A549 (cell line): ENCODE measurements around the gene PNKP.

Experiments used
- BHLHE40 ChIP-seq: IDR thresholded peaks from 2 replicates; pipeline ENCODE4 v1.6.1; 2012; ENCODE audit warnings: low read depth, low read length, inconsistent platforms
- CEBPB ChIP-seq, 2 experiments: fragments of >200 bp in 1 of 2; sonication (Bioruptor Twin) in 1 of 2; formaldehyde crosslinking in 1 of 2; IDR thresholded peaks; 2 replicates each; pipeline ENCODE4 v1.6.1; 2012 to 2016
- POLR2AphosphoS2 ChIP-seq: conservative IDR thresholded peaks from 2 replicates; pipeline ENCODE4 v1.6.1; 2012; ENCODE audit warnings: low read length, improper control_type of control experiment, inconsistent platforms
- RNF2 ChIP-seq: fragments of 200-600 bp; sonication (generic); IDR thresholded peaks from 2 replicates; pipeline ENCODE4 v1.6.1; 2016; ENCODE audit warnings: low read depth, mild to moderate bottlenecking, antibody characterized with exemption, moderate library complexity, borderline replicate concordance
- TF ChIP-seq, protein P1 (sequence below): fragments of >200 bp; sonication (Bioruptor Twin); formaldehyde crosslinking; IDR thresholded peaks from 3 replicates; pipeline ENCODE4 v1.5.1; 2016
- TF ChIP-seq, protein P2 (sequence below): fragments of 450-650 bp; IDR thresholded peaks from 2 replicates; pipeline ENCODE4 v1.6.1; 2014; ENCODE audit warnings: antibody characterized with exemption

DNA sequence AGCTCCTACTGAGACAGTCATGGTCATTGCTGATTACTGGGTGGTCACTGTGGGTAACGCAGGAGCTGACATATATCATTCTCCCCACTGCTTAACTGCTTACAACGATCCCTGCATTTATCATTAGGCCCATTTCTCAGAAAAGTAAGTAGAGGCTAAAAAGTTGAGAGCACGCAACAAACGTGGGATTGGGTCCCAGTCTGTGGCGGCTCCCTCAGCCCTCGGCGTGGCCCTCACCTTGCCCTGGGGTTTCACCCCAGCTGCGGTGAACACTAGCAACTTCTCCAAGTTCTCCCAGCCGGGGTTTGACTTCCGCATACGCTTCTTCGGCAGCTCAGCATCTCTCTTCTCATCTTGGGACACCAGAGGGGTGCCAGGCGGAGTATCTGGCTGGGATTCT lies 2.5 kb downstream of the PNKP start:
- TF ChIP-seq, protein P1, sequence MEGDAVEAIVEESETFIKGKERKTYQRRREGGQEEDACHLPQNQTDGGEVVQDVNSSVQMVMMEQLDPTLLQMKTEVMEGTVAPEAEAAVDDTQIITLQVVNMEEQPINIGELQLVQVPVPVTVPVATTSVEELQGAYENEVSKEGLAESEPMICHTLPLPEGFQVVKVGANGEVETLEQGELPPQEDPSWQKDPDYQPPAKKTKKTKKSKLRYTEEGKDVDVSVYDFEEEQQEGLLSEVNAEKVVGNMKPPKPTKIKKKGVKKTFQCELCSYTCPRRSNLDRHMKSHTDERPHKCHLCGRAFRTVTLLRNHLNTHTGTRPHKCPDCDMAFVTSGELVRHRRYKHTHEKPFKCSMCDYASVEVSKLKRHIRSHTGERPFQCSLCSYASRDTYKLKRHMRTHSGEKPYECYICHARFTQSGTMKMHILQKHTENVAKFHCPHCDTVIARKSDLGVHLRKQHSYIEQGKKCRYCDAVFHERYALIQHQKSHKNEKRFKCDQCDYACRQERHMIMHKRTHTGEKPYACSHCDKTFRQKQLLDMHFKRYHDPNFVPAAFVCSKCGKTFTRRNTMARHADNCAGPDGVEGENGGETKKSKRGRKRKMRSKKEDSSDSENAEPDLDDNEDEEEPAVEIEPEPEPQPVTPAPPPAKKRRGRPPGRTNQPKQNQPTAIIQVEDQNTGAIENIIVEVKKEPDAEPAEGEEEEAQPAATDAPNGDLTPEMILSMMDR, result no peak
- TF ChIP-seq RNF2 (no peak), CEBPB (IDR thresholded peaks at IDR 0.05) (no peak), BHLHE40 (no peak), POLR2AphosphoS2 (no peak)
- TF ChIP-seq, protein P2, sequence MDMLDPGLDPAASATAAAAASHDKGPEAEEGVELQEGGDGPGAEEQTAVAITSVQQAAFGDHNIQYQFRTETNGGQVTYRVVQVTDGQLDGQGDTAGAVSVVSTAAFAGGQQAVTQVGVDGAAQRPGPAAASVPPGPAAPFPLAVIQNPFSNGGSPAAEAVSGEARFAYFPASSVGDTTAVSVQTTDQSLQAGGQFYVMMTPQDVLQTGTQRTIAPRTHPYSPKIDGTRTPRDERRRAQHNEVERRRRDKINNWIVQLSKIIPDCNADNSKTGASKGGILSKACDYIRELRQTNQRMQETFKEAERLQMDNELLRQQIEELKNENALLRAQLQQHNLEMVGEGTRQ, result no peak
